Natural killer cell treated with Interleukin-12 subunit alpha and Interleukin-12 subunit beta and Interleukin-15 and Interleukin-18, amount 100 ng/mL, for 72 hours (primary cell): ENCODE results near the gene CSNK1A1L. TPM values are rescaled to one million over a fixed set of nuclear protein-coding genes. Genes with fewer than 3 reads are reported as not detected.

Experiments
- ATAC-seq, 2 donors: fragments of 150-1000 bp; cut with Tn5 transposase in 1 of 2; sonication (Bioruptor Pico), chemical (Tn5 transposase) in 1 of 2; 2 replicates each; pipeline ENCODE4 v1.10.0; 2021
- DNase-seq: peaks from one replicate; pipeline ENCODE4 v3.0.0; 2022; ENCODE audit warnings: low spot score
- H3K27ac Mint-ChIP-seq, 2 donors: 1 replicate in 1 of 2; 2 replicates in 1 of 2; pipeline ENCODE4 v1.8.0; 2022; ENCODE audit warnings: mixed read lengths in 2 of 2, mild to moderate bottlenecking in 1 of 2, moderate library complexity in 1 of 2
- H3K27me3 Mint-ChIP-seq, 2 donors: 1 replicate in 1 of 2; 2 replicates in 1 of 2; pipeline ENCODE4 v1.8.0; 2022; ENCODE audit warnings: mixed read lengths in 2 of 2
- H3K36me3 Mint-ChIP-seq: one replicate; pipeline ENCODE4 v1.8.0; 2022; ENCODE audit warnings: mixed read lengths
- H3K4me1 Mint-ChIP-seq, 2 donors: 1 replicate in 1 of 2; 2 replicates in 1 of 2; pipeline ENCODE4 v1.8.0; 2022; ENCODE audit warnings: low read depth in 2 of 2, mixed read lengths in 2 of 2, mild to moderate bottlenecking in 1 of 2
- H3K4me3 Mint-ChIP-seq: one replicate; pipeline ENCODE4 v1.8.0; 2022; ENCODE audit warnings: mixed read lengths
- H3K9me3 Mint-ChIP-seq: 2 replicates; pipeline ENCODE4 v1.8.0; 2022; ENCODE audit warnings: mixed read lengths
- total RNA-seq, 2 donors: library from RNA; stranded (reverse); gene quantifications; one replicate each; pipeline ENCODE4 v1.2.3, GENCODE V29; 2022

CSNK1A1L gene
- total RNA-seq, result not detected

DNA sequence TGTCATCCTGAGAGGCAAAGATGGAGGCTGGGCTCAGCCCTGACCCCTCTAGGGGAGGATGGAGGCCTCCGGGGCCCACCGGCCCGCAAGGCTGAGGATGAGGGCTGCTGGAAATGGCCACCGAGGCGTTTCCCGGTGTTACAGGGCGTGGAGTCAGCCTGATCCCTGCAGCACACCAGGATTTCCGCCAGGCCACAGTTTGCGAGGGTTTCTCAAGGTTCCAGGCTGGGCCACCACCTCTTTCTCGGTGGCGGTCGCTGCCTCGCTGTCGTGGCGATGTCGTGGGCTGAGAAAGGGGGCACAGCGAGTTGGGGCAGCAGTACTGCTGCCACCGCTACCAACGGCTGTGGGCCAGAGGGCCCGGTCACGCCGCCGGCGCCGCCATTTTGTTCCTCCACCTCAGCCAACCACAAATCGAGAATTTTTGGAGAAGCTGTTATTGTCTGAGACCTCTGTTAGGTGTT, at the start of gene CSNK1A1L:
Gene CSNK1A1L (minus strand): TSS at position 414 of the 464 bp plus-strand sequence. CDS start 408 bp downstream, at position 6.
- DNase-seq (no peak), ATAC-seq (no peak)
- H3K36me3 Mint-ChIP-seq, result no peaks in the 10 kb centered on the region
- H3K27ac Mint-ChIP-seq, result no peak within 1 kb of the TSS
- peaks cover 5 to 30% of the 10 kb centered on the region in 2 donors for H3K27me3 Mint-ChIP-seq
- no peaks in the 10 kb centered on the region for H3K4me1 Mint-ChIP-seq
- H3K9me3 Mint-ChIP-seq, result no peaks in the 10 kb centered on the region
- H3K4me3 Mint-ChIP-seq, result no peak within 1 kb of the TSS

DNA sequence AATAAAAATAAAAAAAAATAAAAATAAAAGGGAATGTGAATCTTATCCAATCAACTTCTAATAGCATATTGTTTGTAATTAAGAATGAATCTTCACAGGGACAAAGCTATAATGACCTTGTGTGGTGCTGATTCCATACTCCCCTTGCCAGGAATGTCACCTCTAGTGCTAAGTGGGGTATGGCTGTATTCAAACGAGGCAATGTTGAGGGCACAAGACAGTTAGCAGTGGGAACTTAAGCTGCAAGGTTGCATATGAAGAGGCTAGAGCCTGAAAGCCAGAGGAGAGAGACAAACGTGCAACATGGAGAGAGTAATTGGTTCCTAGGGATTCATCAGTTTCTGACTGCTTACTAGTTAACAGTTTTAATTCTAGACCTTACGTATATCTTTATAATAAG, 43.9 kb upstream of the CSNK1A1L start:
- DNase-seq (no peak), ATAC-seq (no peak)
- Mint-ChIP-seq H3K4me3 (no peak overlapping the region), H3K9me3 (peaks cover 4% of the 10 kb centered on the region), H3K27ac (no peak overlapping the region), H3K4me1 (no peaks in the 10 kb centered on the region), H3K36me3 (no peaks in the 10 kb centered on the region), H3K27me3 (no peaks in the 10 kb centered on the region)

GRCh38 chr13:37148501-37148900, 43.0 kb upstream of the CSNK1A1L start:
- Mint-ChIP-seq H3K36me3 (no peaks in the 10 kb centered on the region), H3K9me3 (peaks cover 4% of the 10 kb centered on the region), H3K27me3 (no peaks in the 10 kb centered on the region), H3K27ac (no peak overlapping the region), H3K4me3 (no peak overlapping the region), H3K4me1 (no peaks in the 10 kb centered on the region)
- ATAC-seq (no peak), DNase-seq (no peak)

GRCh38 chr13:37144661-37145060, 39.2 kb upstream of the CSNK1A1L start:
- H3K36me3 Mint-ChIP-seq, result no peaks in the 10 kb centered on the region
- no peak for ATAC-seq
- no peaks in the 10 kb centered on the region for H3K4me1 Mint-ChIP-seq
- DNase-seq, result no peak
- no peak overlapping the region for H3K27ac Mint-ChIP-seq
- no peaks in the 10 kb centered on the region for H3K27me3 Mint-ChIP-seq
- H3K4me3 Mint-ChIP-seq, result no peak overlapping the region
- peaks cover 11% of the 10 kb centered on the region for H3K9me3 Mint-ChIP-seq

- DNase-seq (no peak), ATAC-seq (no peak)
- no peaks in the 10 kb centered on the region for H3K36me3 Mint-ChIP-seq
- no peaks in the 10 kb centered on the region for H3K27me3 Mint-ChIP-seq
- peaks cover 11% of the 10 kb centered on the region for H3K9me3 Mint-ChIP-seq
- no peaks in the 10 kb centered on the region for H3K4me1 Mint-ChIP-seq
- H3K4me3 Mint-ChIP-seq, result no peak overlapping the region
- no peak overlapping the region for H3K27ac Mint-ChIP-seq
Observed at GRCh38 chr13:37143911-37144310, 38.4 kb upstream of the CSNK1A1L start.

GRCh38 chr13:37142877-37143276, 37.4 kb upstream of the CSNK1A1L start:
- Mint-ChIP-seq H3K4me1 (no peaks in the 10 kb centered on the region), H3K27ac (no peak overlapping the region), H3K9me3 (peaks cover 11% of the 10 kb centered on the region), H3K27me3 (no peaks in the 10 kb centered on the region), H3K36me3 (no peaks in the 10 kb centered on the region), H3K4me3 (no peak overlapping the region)
- ATAC-seq, result no peak
- DNase-seq, result no peak

- no peaks in the 10 kb centered on the region for H3K36me3 Mint-ChIP-seq
Observed at GRCh38 chr13:37141011-37141410, 35.5 kb upstream of the CSNK1A1L start.

GRCh38 chr13:37139356-37139755, 33.9 kb upstream of the CSNK1A1L start:
- no peak overlapping the region for H3K27ac Mint-ChIP-seq
- no peaks in the 10 kb centered on the region for H3K36me3 Mint-ChIP-seq
- H3K4me1 Mint-ChIP-seq, result no peaks in the 10 kb centered on the region
- no peaks in the 10 kb centered on the region for H3K27me3 Mint-ChIP-seq
- DNase-seq, result no peak
- ATAC-seq, result no peak
- no peak overlapping the region for H3K4me3 Mint-ChIP-seq
- peaks cover 7% of the 10 kb centered on the region for H3K9me3 Mint-ChIP-seq

More at GRCh38 chr13:37141011-37141410, 35.5 kb upstream of the CSNK1A1L start:
- Mint-ChIP-seq H3K4me3 (no peak overlapping the region), H3K27ac (no peak overlapping the region), H3K9me3 (peaks cover 11% of the 10 kb centered on the region), H3K27me3 (no peaks in the 10 kb centered on the region), H3K4me1 (no peaks in the 10 kb centered on the region)
- no peak for DNase-seq
- no peak for ATAC-seq

- H3K9me3 Mint-ChIP-seq, result peaks cover 7% of the 10 kb centered on the region
- no peak overlapping the region for H3K4me3 Mint-ChIP-seq
- no peaks in the 10 kb centered on the region for H3K27me3 Mint-ChIP-seq
- H3K4me1 Mint-ChIP-seq, result no peaks in the 10 kb centered on the region
- ATAC-seq, result no peak
- H3K27ac Mint-ChIP-seq, result no peak overlapping the region
- no peaks in the 10 kb centered on the region for H3K36me3 Mint-ChIP-seq
- DNase-seq, result no peak
Observed at GRCh38 chr13:37138926-37139325, 33.5 kb upstream of the CSNK1A1L start.

DNA sequence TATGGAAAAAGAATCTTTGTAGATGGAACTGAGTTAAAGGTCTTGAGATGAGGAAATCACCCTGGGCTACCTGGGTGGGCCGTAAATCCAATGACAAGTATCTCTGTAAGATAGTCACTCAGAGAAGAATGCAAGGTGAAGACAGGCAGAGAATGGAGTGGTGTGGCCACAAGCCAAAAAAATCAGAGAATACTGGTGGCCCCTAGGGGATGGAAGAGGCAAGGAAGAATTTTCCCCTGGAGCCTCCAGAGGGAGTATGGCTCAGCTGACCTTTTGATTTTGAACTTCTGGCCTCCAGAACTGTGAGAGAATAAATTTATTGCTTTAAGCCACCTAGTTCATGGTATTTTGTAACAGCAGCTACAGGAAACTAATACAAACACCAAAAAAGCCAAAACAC, 32.7 kb upstream of the CSNK1A1L start:
- no peak overlapping the region for H3K4me3 Mint-ChIP-seq
- peaks cover 3% of the 10 kb centered on the region for H3K9me3 Mint-ChIP-seq
- no peaks in the 10 kb centered on the region for H3K4me1 Mint-ChIP-seq
- no peak for DNase-seq
- H3K27me3 Mint-ChIP-seq, result no peaks in the 10 kb centered on the region
- no peak overlapping the region for H3K27ac Mint-ChIP-seq
- H3K36me3 Mint-ChIP-seq, result no peaks in the 10 kb centered on the region
- no peak for ATAC-seq

DNA sequence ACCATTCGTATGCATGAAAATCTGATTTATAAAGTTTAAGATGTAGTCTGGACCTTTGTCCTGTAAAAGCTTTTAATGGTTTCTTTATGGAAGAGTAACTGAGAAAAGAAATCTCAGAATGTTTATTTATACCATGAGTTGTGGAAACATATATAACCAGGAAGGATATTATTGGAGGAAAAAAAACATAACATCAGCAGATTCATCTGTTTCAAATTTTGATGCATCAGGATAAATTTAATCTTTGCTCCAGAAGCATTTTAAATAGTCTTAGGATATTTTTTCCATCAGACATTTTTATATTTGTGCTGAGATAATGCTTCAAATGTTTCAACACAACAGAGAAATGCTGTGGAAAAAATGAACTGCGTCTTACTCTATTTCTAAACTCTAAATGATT, 31.2 kb upstream of the CSNK1A1L start:
- H3K4me1 Mint-ChIP-seq, result no peaks in the 10 kb centered on the region
- H3K9me3 Mint-ChIP-seq, result no peaks in the 10 kb centered on the region
- no peak overlapping the region for H3K27ac Mint-ChIP-seq
- DNase-seq (no peak), ATAC-seq (no peak)
- H3K27me3 Mint-ChIP-seq, result no peaks in the 10 kb centered on the region
- H3K36me3 Mint-ChIP-seq, result no peaks in the 10 kb centered on the region
- no peak overlapping the region for H3K4me3 Mint-ChIP-seq

GRCh38 chr13:37136187-37136586, 30.7 kb upstream of the CSNK1A1L start:
- Mint-ChIP-seq H3K36me3 (no peaks in the 10 kb centered on the region), H3K4me3 (no peak overlapping the region), H3K4me1 (no peaks in the 10 kb centered on the region), H3K9me3 (no peaks in the 10 kb centered on the region), H3K27me3 (no peaks in the 10 kb centered on the region), H3K27ac (no peak overlapping the region)
- no peak for ATAC-seq
- no peak for DNase-seq

DNA sequence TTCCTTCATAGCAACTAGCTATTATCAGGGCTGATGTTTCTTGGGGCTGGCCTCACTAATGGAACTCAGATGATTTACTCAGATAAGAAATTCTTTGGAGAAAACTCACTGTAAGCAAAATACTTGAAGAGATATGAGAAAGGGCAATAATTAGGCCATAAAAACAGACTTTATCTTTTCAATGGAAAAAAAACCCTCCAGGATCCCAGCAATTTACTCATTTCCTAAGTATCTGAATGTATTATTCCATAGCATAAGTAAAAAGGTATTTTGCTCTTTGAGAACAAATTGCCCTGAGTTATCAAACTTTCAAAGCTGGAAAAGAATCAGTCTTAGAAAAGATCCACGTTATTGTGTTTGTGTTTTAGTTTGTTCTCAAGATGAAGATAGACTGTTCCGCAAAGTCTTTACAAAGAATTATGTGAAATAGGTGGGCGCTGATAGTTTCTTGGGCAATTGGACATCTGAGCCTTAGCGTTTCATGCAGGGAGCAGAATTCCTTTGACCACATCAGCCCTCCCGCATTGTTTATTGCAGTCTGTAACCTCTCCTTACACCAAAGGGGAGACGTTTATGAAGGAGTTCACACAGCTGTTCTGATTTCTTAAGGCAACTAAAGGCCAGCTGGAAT, 29.1 kb upstream of the CSNK1A1L start:
- ATAC-seq (no peak), DNase-seq (no peak)
- no peaks in the 10 kb centered on the region for H3K27me3 Mint-ChIP-seq
- no peak overlapping the region for H3K4me3 Mint-ChIP-seq
- H3K36me3 Mint-ChIP-seq, result no peaks in the 10 kb centered on the region
- H3K27ac Mint-ChIP-seq, result no peak overlapping the region
- no peaks in the 10 kb centered on the region for H3K9me3 Mint-ChIP-seq
- H3K4me1 Mint-ChIP-seq, result no peaks in the 10 kb centered on the region

- Mint-ChIP-seq H3K27ac (no peak overlapping the region), H3K4me3 (no peak overlapping the region), H3K9me3 (no peaks in the 10 kb centered on the region), H3K36me3 (no peaks in the 10 kb centered on the region), H3K27me3 (no peaks in the 10 kb centered on the region), H3K4me1 (no peaks in the 10 kb centered on the region)
- no peak for ATAC-seq
- no peak for DNase-seq
Observed at GRCh38 chr13:37132211-37132610, 26.7 kb upstream of the CSNK1A1L start.

DNA sequence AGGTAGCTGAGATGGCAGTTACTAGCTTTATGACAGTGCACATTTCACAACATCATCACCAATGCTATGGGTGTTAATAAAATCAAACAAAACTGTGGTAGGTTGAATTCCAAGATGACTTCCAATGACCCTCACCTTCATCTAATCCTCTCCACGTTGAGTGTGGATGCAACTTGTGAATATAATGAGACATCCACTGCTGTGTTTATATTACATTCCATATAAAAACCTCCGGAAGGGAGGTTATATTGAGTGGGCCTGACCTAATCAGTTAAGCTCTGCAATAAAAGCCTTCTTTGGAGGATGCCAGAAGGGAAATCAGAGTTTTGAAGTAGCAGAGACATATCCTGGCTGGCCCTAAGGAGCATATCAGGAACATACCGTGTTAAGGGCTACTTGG, 25.6 kb upstream of the CSNK1A1L start:
- DNase-seq, result no peak
- no peaks in the 10 kb centered on the region for H3K27me3 Mint-ChIP-seq
- H3K4me3 Mint-ChIP-seq, result no peak overlapping the region
- no peaks in the 10 kb centered on the region for H3K9me3 Mint-ChIP-seq
- H3K27ac Mint-ChIP-seq, result no peak overlapping the region
- no peaks in the 10 kb centered on the region for H3K4me1 Mint-ChIP-seq
- no peak for ATAC-seq
- no peaks in the 10 kb centered on the region for H3K36me3 Mint-ChIP-seq
